ENCODE results near the gene ATF7.

DNA sequence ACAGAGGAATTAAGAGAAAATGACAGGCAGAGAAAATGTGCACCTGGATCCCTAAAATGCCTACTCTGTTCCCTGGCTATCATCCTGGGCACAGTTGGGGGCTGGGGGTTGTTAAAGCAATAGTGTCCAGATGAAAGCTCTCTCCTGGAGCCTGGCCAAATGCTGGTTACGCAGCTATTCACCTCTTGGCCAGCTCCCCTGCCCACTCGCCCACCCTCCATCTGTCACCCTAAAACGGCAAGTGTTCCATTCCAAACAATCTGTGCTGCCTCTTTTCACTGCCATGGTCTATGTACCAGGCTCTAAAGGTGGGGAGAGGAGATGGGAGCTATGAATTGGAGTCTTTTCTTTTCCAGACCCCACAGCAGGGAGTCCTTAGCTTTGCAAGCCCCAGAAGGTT is 94.2 kb downstream of the ATF7 start:
- TF ChIP-seq, protein P1, sequence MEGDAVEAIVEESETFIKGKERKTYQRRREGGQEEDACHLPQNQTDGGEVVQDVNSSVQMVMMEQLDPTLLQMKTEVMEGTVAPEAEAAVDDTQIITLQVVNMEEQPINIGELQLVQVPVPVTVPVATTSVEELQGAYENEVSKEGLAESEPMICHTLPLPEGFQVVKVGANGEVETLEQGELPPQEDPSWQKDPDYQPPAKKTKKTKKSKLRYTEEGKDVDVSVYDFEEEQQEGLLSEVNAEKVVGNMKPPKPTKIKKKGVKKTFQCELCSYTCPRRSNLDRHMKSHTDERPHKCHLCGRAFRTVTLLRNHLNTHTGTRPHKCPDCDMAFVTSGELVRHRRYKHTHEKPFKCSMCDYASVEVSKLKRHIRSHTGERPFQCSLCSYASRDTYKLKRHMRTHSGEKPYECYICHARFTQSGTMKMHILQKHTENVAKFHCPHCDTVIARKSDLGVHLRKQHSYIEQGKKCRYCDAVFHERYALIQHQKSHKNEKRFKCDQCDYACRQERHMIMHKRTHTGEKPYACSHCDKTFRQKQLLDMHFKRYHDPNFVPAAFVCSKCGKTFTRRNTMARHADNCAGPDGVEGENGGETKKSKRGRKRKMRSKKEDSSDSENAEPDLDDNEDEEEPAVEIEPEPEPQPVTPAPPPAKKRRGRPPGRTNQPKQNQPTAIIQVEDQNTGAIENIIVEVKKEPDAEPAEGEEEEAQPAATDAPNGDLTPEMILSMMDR (IDR thresholded peaks at IDR 0.05; ENCODE audit: insufficient read depth, low read length): no peak
- TF ChIP-seq POLR2AphosphoS5 (IDR thresholded peaks at IDR 0.05; ENCODE audit: low read depth) (no peak), GABPA (IDR thresholded peaks at IDR 0.05; ENCODE audit: low read depth) (no peak)
- TF ChIP-seq, protein P2, sequence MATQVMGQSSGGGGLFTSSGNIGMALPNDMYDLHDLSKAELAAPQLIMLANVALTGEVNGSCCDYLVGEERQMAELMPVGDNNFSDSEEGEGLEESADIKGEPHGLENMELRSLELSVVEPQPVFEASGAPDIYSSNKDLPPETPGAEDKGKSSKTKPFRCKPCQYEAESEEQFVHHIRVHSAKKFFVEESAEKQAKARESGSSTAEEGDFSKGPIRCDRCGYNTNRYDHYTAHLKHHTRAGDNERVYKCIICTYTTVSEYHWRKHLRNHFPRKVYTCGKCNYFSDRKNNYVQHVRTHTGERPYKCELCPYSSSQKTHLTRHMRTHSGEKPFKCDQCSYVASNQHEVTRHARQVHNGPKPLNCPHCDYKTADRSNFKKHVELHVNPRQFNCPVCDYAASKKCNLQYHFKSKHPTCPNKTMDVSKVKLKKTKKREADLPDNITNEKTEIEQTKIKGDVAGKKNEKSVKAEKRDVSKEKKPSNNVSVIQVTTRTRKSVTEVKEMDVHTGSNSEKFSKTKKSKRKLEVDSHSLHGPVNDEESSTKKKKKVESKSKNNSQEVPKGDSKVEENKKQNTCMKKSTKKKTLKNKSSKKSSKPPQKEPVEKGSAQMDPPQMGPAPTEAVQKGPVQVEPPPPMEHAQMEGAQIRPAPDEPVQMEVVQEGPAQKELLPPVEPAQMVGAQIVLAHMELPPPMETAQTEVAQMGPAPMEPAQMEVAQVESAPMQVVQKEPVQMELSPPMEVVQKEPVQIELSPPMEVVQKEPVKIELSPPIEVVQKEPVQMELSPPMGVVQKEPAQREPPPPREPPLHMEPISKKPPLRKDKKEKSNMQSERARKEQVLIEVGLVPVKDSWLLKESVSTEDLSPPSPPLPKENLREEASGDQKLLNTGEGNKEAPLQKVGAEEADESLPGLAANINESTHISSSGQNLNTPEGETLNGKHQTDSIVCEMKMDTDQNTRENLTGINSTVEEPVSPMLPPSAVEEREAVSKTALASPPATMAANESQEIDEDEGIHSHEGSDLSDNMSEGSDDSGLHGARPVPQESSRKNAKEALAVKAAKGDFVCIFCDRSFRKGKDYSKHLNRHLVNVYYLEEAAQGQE (IDR thresholded peaks at IDR 0.05; ENCODE audit: insufficient replicate concordance, low read depth): no peak

Data from HL-60 (cell line).